ENCODE measurements around the gene VWCE. TPM values are rescaled to one million over a fixed set of nuclear protein-coding genes. Genes with fewer than 3 reads are reported as not detected.

VWCE gene
- total RNA-seq, 1 experiment from 2014 or later: 0.51 TPM

Other genes with a start within 250 kb of the VWCE start
- 0.28 TPM for gene CD5, start 192.8 kb downstream of the VWCE start, total RNA-seq (2021; ENCODE audit: unreplicated experiment)
- gene VPS37C, start 133.9 kb downstream of the VWCE start, total RNA-seq (2021; ENCODE audit: unreplicated experiment): 24.0 TPM
- not detected for gene PGA3, start 91.8 kb downstream of the VWCE start, total RNA-seq (2021; ENCODE audit: unreplicated experiment)
- gene PGA4, start 73.0 kb downstream of the VWCE start, total RNA-seq (2021; ENCODE audit: unreplicated experiment): not detected
- not detected for gene PGA5, start 54.1 kb downstream of the VWCE start, total RNA-seq (2021; ENCODE audit: unreplicated experiment)
- 217 TPM for gene DDB1, start 37.8 kb upstream of the VWCE start, total RNA-seq (2021; ENCODE audit: unreplicated experiment)
- gene TKFC, start 37.9 kb upstream of the VWCE start, total RNA-seq (2021; ENCODE audit: unreplicated experiment): 79.6 TPM
- 80.3 TPM for gene CYB561A3, start 66.6 kb upstream of the VWCE start, total RNA-seq (2021; ENCODE audit: unreplicated experiment)
- gene TMEM138, start 67.1 kb upstream of the VWCE start, total RNA-seq (2021; ENCODE audit: unreplicated experiment): 86.6 TPM
- gene TMEM216, start 97.3 kb upstream of the VWCE start, total RNA-seq (2021; ENCODE audit: unreplicated experiment): 11.7 TPM
- gene CPSF7, start 134.7 kb upstream of the VWCE start, total RNA-seq (2021; ENCODE audit: unreplicated experiment): 96.1 TPM
- 43.2 TPM for gene SDHAF2, start 134.8 kb upstream of the VWCE start, total RNA-seq (2021; ENCODE audit: unreplicated experiment)
- 0.23 TPM for gene LRRC10B, start 213.4 kb upstream of the VWCE start, total RNA-seq (2021; ENCODE audit: unreplicated experiment)